Astrocyte of the cerebellum (primary cell): ENCODE results near the gene PROM1.

Experiments
- DNase-seq: peaks from one replicate; pipeline ENCODE4 v3.0.0-alpha.2; 2011; ENCODE audit warnings: low read depth
- H3K4me3 ChIP-seq: 2 replicates; pipeline ENCODE4 v1.5.1; 2011; ENCODE audit warnings: mild to moderate bottlenecking, low read depth, low read length, moderate library complexity
- CTCF ChIP-seq: IDR thresholded peaks from 2 replicates; pipeline ENCODE4 v1.5.1; 2012; ENCODE audit warnings: low read length, low read depth, moderate library complexity, mild to moderate bottlenecking; ENCODE audit errors: missing control alignments
- in situ Hi-C: cut with HindIII; loops from 2 replicates; pipeline ENCODE4 v1.10.0; 2017; ENCODE audit warnings: low sequenced_read_pairs

Gene PROM1

GRCh38 chr4:16011173-16011572 lies 72.7 kb downstream of the PROM1 start:
- no peak for DNase-seq
- in situ Hi-C loops = loop anchor here (25.0 kb wide), 1 partner anchor 524 kb away; no protein-coding TSS in a partner anchor
- no peak overlapping the region for H3K4me3 ChIP-seq
- TF ChIP-seq CTCF = no peak

- TF ChIP-seq CTCF = no peak
- in situ Hi-C loops = loop anchor here (25.0 kb wide), 1 partner anchor 522 kb away; no protein-coding TSS in a partner anchor
- H3K4me3 ChIP-seq = no peak overlapping the region
- no peak for DNase-seq
Observed at GRCh38 chr4:16009153-16009552, 74.7 kb downstream of the PROM1 start.

GRCh38 chr4:16007471-16008095 lies 76.2 kb downstream of the PROM1 start:
- H3K4me3 ChIP-seq = no peak overlapping the region
- no peak for DNase-seq
- no peak for TF ChIP-seq CTCF
- in situ Hi-C loops = loop anchor here (25.0 kb wide), 1 partner anchor 520 kb away; no protein-coding TSS in a partner anchor

GRCh38 chr4:16006771-16007446 lies 76.9 kb downstream of the PROM1 start:
- DNase-seq = no peak
- in situ Hi-C loops = loop anchor here (25.0 kb wide), 1 partner anchor 520 kb away; no protein-coding TSS in a partner anchor
- TF ChIP-seq CTCF = no peak

GRCh38 chr4:16005676-16006075 lies 78.1 kb downstream of the PROM1 start:
- no peak overlapping the region for H3K4me3 ChIP-seq
- no peak for TF ChIP-seq CTCF
- in situ Hi-C loops = loop anchor here (25.0 kb wide), 1 partner anchor 518 kb away; no protein-coding TSS in a partner anchor
- no peak for DNase-seq

More at GRCh38 chr4:16006771-16007446, 76.9 kb downstream of the PROM1 start:
- no peak overlapping the region for H3K4me3 ChIP-seq

- DNase-seq = peak; percentile 53
- H3K4me3 ChIP-seq = no peak overlapping the region
- in situ Hi-C loops = loop anchor here (25.0 kb wide), 1 partner anchor 514 kb away; no protein-coding TSS in a partner anchor
Observed at GRCh38 chr4:16001484-16001858, 82.4 kb downstream of the PROM1 start.

More at GRCh38 chr4:16001484-16001858, 82.4 kb downstream of the PROM1 start:
- TF ChIP-seq CTCF = peak; percentile 87
